ENCODE data around the gene TMEM187. TPM values are rescaled to one million over a fixed set of nuclear protein-coding genes. Genes with fewer than 3 reads are reported as not detected.

Gene TMEM187
- total RNA-seq, 4 donors from 2014 or later = 2.0 to 10.0 (median 6.1) TPM

DNA sequence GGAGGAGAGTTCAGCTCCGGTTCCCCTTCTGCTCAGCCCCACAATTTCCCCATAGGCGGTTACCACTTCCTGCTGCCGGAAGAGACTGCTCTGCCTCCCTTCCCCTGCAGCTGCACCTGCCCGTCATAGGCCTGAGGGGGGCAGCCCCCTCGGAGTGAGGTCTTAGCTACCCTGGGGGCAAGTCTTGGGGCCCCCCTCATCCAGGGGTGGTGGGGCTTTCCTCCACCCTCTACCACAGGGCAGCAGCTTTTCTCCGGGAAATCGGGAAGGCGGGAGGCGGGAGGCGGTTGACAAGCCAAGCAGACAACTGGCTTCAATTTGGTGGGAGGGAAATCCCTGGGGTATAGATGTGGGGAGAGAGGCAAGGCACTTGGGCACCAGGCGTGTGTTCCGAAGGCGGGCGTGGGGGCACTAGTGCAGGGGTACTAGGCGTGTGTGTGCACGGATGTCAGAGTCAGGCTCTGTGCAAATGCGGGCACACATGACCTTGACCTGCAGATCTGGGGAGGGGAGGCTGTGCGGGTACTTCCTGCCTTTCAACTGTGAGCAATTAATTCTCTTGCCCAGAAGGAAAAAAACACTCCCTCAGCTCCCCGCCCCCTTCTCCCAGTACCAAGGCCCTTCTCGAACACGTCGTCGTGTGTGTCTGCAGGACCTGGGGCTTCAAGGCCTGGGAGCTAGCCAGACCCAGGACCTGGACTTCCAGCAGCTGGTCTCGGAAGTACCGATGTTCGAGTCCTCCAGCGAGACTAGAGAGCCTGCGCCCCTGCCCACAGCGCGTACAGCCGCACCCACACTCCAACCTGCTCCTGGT, 45.5 kb upstream of the TMEM187 start:
- TF ChIP-seq, protein P1, sequence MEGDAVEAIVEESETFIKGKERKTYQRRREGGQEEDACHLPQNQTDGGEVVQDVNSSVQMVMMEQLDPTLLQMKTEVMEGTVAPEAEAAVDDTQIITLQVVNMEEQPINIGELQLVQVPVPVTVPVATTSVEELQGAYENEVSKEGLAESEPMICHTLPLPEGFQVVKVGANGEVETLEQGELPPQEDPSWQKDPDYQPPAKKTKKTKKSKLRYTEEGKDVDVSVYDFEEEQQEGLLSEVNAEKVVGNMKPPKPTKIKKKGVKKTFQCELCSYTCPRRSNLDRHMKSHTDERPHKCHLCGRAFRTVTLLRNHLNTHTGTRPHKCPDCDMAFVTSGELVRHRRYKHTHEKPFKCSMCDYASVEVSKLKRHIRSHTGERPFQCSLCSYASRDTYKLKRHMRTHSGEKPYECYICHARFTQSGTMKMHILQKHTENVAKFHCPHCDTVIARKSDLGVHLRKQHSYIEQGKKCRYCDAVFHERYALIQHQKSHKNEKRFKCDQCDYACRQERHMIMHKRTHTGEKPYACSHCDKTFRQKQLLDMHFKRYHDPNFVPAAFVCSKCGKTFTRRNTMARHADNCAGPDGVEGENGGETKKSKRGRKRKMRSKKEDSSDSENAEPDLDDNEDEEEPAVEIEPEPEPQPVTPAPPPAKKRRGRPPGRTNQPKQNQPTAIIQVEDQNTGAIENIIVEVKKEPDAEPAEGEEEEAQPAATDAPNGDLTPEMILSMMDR (IDR thresholded peaks at IDR 0.05; ENCODE audit: low read depth) = no peak

DNA sequence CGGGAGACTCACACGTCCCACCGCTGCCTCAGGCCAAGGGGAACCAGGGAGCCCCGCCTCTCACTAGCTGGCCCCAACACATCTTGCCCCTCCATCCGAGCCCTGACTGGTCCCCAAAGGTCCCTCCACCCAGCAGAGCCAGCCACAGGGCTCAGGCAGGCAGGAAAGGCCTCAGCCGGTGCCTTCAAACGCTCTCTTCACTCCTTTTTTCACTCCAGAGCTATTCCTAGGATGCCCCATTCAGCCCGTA, 45.0 kb upstream of the TMEM187 start:
- TF ChIP-seq, protein P1 (IDR thresholded peaks at IDR 0.05; ENCODE audit: low read depth) = no peak

DNA sequence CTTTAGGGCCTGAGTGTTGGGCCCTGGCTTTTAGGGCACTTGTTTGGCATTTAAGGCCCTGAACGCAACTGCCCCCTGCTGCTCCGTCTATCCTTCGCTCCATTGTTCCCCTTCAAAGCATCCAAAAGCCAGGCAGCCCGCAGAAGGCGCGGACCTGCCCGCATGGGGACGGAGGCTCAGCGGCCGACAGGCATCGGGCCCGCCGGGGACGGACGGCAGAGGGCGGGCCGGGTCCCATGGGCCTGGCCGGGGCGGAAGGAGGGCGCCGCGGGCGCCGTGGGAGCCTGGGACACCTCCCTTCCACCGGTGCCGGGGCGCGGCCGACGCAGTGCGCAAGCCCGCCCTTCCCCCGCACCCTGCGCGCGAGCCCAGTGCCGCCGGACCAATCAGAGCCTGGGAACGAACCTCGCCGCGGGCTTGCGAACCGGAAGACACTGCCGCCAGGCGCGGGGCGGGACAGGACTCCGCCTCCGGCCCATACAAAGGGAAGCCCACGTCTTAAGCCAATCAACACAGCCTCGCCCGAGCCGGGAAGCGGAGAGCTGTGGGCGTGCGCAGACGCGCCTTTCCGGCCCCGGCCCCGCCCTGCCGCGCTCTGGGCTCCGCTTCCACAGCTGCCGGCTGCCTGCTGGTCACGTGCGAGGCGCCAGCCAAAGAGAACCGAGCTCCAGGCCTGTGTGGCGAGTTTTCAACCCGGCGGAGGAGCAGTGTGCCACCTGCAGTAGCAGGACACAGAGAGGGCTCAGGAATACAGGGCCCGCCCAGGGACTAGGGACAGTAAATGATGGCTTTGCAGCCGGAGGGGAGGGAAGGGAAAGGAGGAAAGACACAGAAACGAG, 44.4 kb upstream of the TMEM187 start:
- TF ChIP-seq, protein P1 (IDR thresholded peaks at IDR 0.05; ENCODE audit: low read depth) = no peak

DNA sequence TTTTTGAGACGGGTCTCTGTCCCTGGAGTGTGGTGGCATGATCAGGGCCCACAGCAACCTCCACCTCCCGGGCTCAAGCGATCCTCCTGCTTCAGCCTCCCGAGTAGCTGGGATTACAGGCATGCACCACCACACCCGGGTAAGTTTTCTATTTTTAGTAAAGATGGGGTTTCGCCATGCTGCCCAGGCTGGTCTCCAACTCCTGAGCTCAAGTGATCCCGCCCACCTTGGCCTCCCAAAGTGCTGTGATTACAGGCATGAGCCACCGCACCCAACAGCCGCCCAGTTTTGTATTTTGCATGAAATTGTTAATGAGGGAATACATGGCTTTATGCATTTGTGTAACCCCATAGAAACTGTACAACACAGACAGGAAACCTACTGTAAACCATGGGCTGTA, 43.7 kb upstream of the TMEM187 start:
- TF ChIP-seq, protein P1 (IDR thresholded peaks at IDR 0.05; ENCODE audit: low read depth) = no peak

DNA sequence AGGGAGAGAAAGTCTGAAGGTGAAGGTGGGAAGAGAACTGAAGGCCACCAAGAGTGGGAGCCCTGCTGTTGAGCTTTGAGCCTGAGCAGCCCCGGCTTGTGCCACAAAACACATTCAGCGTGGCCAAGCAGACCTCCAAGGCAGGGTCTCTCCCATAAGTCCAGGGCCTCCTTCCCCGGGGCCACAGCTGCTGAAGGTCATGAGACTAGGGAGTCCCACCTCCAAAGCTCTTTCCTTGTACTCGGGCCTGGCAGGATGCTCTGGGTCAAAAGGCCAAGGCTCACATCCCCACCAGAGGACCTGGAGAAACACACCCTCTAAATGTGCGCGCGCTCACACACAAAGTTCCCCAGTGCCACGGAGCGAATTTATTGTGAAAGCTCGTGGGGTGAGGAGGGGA, 43.0 kb upstream of the TMEM187 start:
- TF ChIP-seq, protein P1 (IDR thresholded peaks at IDR 0.05; ENCODE audit: low read depth) = no peak

DNA sequence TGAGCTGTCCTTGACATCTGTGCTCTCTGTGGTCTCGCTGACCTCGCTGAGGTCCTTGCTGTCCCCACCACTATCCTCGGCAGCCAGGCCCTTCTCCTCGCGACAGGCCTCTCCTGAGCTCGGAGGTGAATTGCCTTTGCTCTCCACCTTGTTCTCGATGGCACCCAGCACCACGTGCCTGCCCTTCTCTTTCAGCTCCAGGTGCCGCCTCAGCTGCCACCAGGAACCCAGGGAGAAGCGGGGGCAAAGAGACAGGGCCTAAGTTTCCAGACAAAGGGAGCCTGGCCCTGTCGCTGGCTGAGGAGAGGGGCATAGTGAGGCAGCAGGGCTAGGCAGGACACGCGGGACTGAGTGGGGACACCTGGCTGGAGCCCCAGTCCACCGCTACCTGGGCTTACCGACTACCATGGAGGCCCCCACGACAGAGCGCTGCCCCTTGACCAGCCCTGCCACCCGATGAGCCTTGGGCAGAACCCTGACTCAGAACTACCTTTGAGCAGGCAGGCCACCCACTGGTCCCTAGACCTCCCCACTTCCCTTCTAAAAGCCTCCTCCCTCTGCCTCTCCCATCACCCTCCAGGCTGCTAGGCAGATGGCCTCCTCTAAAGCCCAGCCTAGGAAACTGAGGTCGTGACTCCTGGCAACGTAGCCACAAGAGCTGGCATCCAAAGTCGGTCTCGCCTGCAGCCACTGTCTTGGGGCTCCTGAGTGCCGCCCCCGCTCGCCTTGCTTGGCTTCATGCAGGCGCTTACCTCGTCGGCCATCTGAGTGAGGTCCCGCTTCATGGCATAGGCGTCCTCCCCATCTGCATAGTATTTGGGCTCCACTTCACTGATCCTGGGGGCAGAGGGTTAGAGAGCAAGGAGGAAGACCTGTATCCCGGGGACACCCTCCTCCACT, 42.3 kb upstream of the TMEM187 start:
- TF ChIP-seq, protein P1 (IDR thresholded peaks at IDR 0.05; ENCODE audit: low read depth) = no peak
